Trophoblast cell (in vitro differentiated cells and primary cell): ENCODE measurements around the gene CNOT1.
"Not testable (repeated sequence)": the region's sequence is repeated elsewhere in the genome, so short reads cannot be mapped to it uniquely, and the experiment has no call there.

Experiments used
- DNase-seq, 2 donors: peaks; one replicate each; pipeline ENCODE4 v3.0.0-alpha.2; 2016
- H2AFZ ChIP-seq: 2 replicates; pipeline ENCODE4 v1.6.1; 2013; ENCODE audit warnings: low read length, moderate library complexity, mild to moderate bottlenecking; ENCODE audit not compliant: insufficient read depth, poor library complexity
- H2AK5ac ChIP-seq: 2 replicates; pipeline ENCODE4 v1.6.1; 2013; ENCODE audit warnings: mild to moderate bottlenecking, low read length
- H2BK120ac ChIP-seq: 2 replicates; pipeline ENCODE4 v1.6.1; 2013; ENCODE audit warnings: low read length, mild to moderate bottlenecking, moderate library complexity; ENCODE audit not compliant: insufficient read depth, poor library complexity
- H2BK12ac ChIP-seq: 2 replicates; pipeline ENCODE4 v1.6.1; 2013; ENCODE audit warnings: mild to moderate bottlenecking, low read length, moderate library complexity
- H2BK5ac ChIP-seq: 2 replicates; pipeline ENCODE4 v1.6.1; 2013; ENCODE audit warnings: low read length, low read depth, moderate library complexity, mild to moderate bottlenecking; ENCODE audit not compliant: poor library complexity
- H3K14ac ChIP-seq: 2 replicates; pipeline ENCODE4 v1.6.1; 2013; ENCODE audit warnings: mild to moderate bottlenecking, low read length
- H3K18ac ChIP-seq: 2 replicates; pipeline ENCODE4 v1.6.1; 2013; ENCODE audit warnings: mild to moderate bottlenecking, low read length
- H3K23ac ChIP-seq: 2 replicates; pipeline ENCODE4 v1.6.1; 2013; ENCODE audit warnings: low read length
- H3K27ac ChIP-seq: 2 replicates; pipeline ENCODE4 v1.5.1; 2013; ENCODE audit warnings: low read depth, mild to moderate bottlenecking, inconsistent platforms, low read length, moderate library complexity
- H3K27me3 ChIP-seq: 2 replicates; pipeline ENCODE4 v1.6.1; 2013; ENCODE audit warnings: inconsistent platforms, mild to moderate bottlenecking, low read length, moderate library complexity; ENCODE audit not compliant: insufficient read depth
- H3K36me3 ChIP-seq, 2 experiments: 1 replicate in 1 of 2; 2 replicates in 1 of 2; pipeline ENCODE4 v1.6.1; 2013; ENCODE audit warnings: low read length in 2 of 2, mild to moderate bottlenecking in 2 of 2, moderate library complexity in 1 of 2; ENCODE audit not compliant: insufficient read depth in 2 of 2, control insufficient read depth in 1 of 2
- H3K4ac ChIP-seq: 2 replicates; pipeline ENCODE4 v1.6.1; 2013; ENCODE audit warnings: low read depth, mild to moderate bottlenecking, low read length, moderate library complexity
- H3K4me1 ChIP-seq, 2 experiments: 1 replicate in 1 of 2; 2 replicates in 1 of 2; pipeline ENCODE4 v1.6.1; 2013; ENCODE audit warnings: low read length in 2 of 2, mild to moderate bottlenecking in 2 of 2, moderate library complexity in 1 of 2; ENCODE audit not compliant: insufficient read depth in 2 of 2, control insufficient read depth in 1 of 2
- H3K4me2 ChIP-seq: 2 replicates; pipeline ENCODE4 v1.6.1; 2013; ENCODE audit warnings: inconsistent platforms, mild to moderate bottlenecking, low read length, moderate library complexity
- H3K4me3 ChIP-seq: 2 replicates; pipeline ENCODE4 v1.5.1; 2013; ENCODE audit warnings: mild to moderate bottlenecking, low read depth, low read length, inconsistent platforms
- H3K79me1 ChIP-seq: one replicate; pipeline ENCODE4 v1.6.1; 2013; ENCODE audit warnings: low read length
- H3K79me2 ChIP-seq: 2 replicates; pipeline ENCODE4 v1.6.1; 2013; ENCODE audit warnings: low read length, mild to moderate bottlenecking; ENCODE audit not compliant: control insufficient read depth, insufficient read depth, poor library complexity
- H3K9ac ChIP-seq: 2 replicates; pipeline ENCODE4 v1.6.1; 2013; ENCODE audit warnings: mild to moderate bottlenecking, low read length
- H3K9me3 ChIP-seq: 2 replicates; pipeline ENCODE4 v1.6.1; 2013; ENCODE audit warnings: low read depth, mild to moderate bottlenecking, control low read depth, inconsistent platforms, low read length; ENCODE audit not compliant: insufficient read depth
- H4K12ac ChIP-seq: 2 replicates; pipeline ENCODE4 v1.6.1; 2013; ENCODE audit warnings: low read depth, mild to moderate bottlenecking, low read length, moderate library complexity
- H4K8ac ChIP-seq: 2 replicates; pipeline ENCODE4 v1.6.1; 2013; ENCODE audit warnings: low read depth, mild to moderate bottlenecking, low read length, moderate library complexity
- H4K91ac ChIP-seq: one replicate; pipeline ENCODE4 v1.6.1; 2013; ENCODE audit warnings: low read depth, mild to moderate bottlenecking, low read length, moderate library complexity
- WGBS: extraction: QIAGEN DNeasy Blood & Tissue Kit; methylation state at CpG from one replicate; pipeline ENCODE4 v1.1.7; 2013; ENCODE audit warnings: missing lambda C conversion rate; ENCODE audit not compliant: insufficient read length, insufficient coverage; ENCODE audit errors: extremely low coverage; 5-methylcytosine and 5-hydroxymethylcytosine counted together

CNOT1 gene

GRCh38 chr16:58670177-58670576, 40.6 kb upstream of the CNOT1 start:
- no peak overlapping the region for H4K12ac ChIP-seq
- no peak overlapping the region for H3K14ac ChIP-seq
- no peak overlapping the region for H3K23ac ChIP-seq
- H2BK5ac ChIP-seq, result no peak overlapping the region
- H3K79me1 ChIP-seq, result no peaks in the 10 kb centered on the region
- H3K27me3 ChIP-seq, result no peaks in the 10 kb centered on the region
- H4K91ac ChIP-seq, result no peak overlapping the region
- H3K4me1 ChIP-seq, result no peaks in the 10 kb centered on the region
- no peak for DNase-seq
- H3K4me3 ChIP-seq, result no peak overlapping the region
- no peak overlapping the region for H3K18ac ChIP-seq
- H3K79me2 ChIP-seq, result no peaks in the 10 kb centered on the region
- H2AFZ ChIP-seq, result no peak overlapping the region
- H3K27ac ChIP-seq, result no peak overlapping the region
- H2AK5ac ChIP-seq, result no peak overlapping the region
- no peak overlapping the region for H2BK12ac ChIP-seq
- H3K36me3 ChIP-seq, result peaks cover 41 to 53% of the 10 kb centered on the region in 2 experiments
- H4K8ac ChIP-seq, result no peak overlapping the region
- no peak overlapping the region for H2BK120ac ChIP-seq
- H3K9ac ChIP-seq, result no peak overlapping the region
- no peak overlapping the region for H3K4me2 ChIP-seq
- no peak overlapping the region for H3K4ac ChIP-seq
- peaks cover 2% of the 10 kb centered on the region for H3K9me3 ChIP-seq

GRCh38 chr16:58665200-58665599, 35.6 kb upstream of the CNOT1 start:
- Histone ChIP-seq H3K18ac (no peak overlapping the region), H3K4me1 (no peaks in the 10 kb centered on the region), H2BK5ac (no peak overlapping the region), H2BK120ac (no peak overlapping the region), H3K14ac (no peak overlapping the region), H3K27ac (no peak overlapping the region), H3K27me3 (no peaks in the 10 kb centered on the region), H4K91ac (no peak overlapping the region), H3K36me3 (peaks cover 12 to 23% of the 10 kb centered on the region in 2 experiments), H4K8ac (no peak overlapping the region), H3K4me2 (no peak overlapping the region), H2BK12ac (no peak overlapping the region), H4K12ac (no peak overlapping the region), H3K9ac (no peak overlapping the region), H3K23ac (no peak overlapping the region), H2AFZ (no peak overlapping the region), H3K9me3 (peaks cover 2% of the 10 kb centered on the region), H3K79me1 (no peaks in the 10 kb centered on the region), H3K79me2 (no peaks in the 10 kb centered on the region), H3K4ac (no peak overlapping the region), H2AK5ac (no peak overlapping the region), H3K4me3 (no peak overlapping the region)
- DNase-seq, result no peak
- WGBS, result no CpG with 5 or more reads among the region's 8 CpGs

DNA sequence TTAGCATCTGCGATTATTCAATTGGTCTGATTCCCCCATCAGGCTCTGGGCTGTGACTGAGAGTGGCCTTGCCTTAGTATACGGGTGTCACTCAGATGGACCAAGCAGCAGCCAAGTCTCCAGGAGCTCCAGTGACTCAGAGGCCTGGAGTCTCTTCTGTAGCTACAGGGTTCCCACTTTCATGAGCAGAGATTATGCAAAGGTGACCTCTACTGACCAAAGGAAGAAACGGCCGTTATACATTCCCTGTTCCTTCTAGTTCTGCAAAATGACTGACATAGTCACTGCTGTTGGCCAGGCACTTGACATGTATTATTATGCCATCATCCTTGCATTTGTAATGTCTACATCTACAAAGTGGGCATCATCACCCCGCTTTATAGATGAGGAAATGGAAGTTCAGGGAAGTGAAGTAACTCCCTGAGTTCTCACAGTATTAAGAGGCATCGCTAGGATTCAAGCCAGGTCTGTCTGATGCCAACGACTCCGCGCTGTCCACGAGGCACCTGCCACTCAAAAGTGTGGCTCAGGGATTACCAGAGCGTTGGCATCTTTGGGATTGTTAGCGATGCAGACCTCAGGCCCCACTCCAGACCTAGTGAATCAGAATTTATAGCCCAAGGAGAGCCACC, 31.7 kb upstream of the CNOT1 start:
- H3K27me3 ChIP-seq, result no peaks in the 10 kb centered on the region
- no peaks in the 10 kb centered on the region for H3K4me1 ChIP-seq
- no peak overlapping the region for H4K8ac ChIP-seq
- H3K4me2 ChIP-seq, result no peak overlapping the region
- no CpG with 5 or more reads among the region's 12 CpGs for WGBS
- H3K36me3 ChIP-seq, result peaks cover 0 to 3% of the 10 kb centered on the region in 2 experiments
- H3K79me2 ChIP-seq, result no peaks in the 10 kb centered on the region
- no peak overlapping the region for H2AFZ ChIP-seq
- no peak overlapping the region for H3K18ac ChIP-seq
- no peak overlapping the region for H3K9ac ChIP-seq
- H3K23ac ChIP-seq, result no peak overlapping the region
- no peak overlapping the region for H4K91ac ChIP-seq
- no peak overlapping the region for H3K4ac ChIP-seq
- H2BK5ac ChIP-seq, result no peak overlapping the region
- H4K12ac ChIP-seq, result no peak overlapping the region
- no peak overlapping the region for H3K27ac ChIP-seq
- no peak overlapping the region for H2BK120ac ChIP-seq
- H3K9me3 ChIP-seq, result peaks cover 2% of the 10 kb centered on the region
- no peak overlapping the region for H3K4me3 ChIP-seq
- no peak overlapping the region for H2AK5ac ChIP-seq
- no peak overlapping the region for H2BK12ac ChIP-seq
- peak; percentile 88 to 94 for DNase-seq
- H3K14ac ChIP-seq, result no peak overlapping the region
- H3K79me1 ChIP-seq, result no peaks in the 10 kb centered on the region

DNA sequence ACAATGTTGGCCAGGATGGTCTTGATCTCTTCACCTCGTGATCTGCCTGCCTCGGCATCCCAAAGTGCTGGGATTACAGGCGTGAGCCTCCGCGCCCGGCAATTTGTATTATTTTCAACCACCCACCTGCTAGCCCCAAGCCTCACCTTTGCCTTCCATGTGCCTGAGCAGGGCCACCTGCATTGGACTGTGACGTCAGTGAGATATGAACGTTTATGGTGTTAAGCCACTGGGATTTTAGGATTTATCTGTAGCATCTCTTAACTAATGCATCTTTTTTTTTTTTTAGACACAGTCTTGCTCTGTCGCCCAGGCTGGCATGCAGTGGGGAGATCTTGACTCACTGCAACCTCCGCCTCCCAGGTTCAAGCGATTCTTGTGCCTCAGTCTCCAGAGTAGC, 30.3 kb upstream of the CNOT1 start:
- H2BK120ac ChIP-seq, H3K4me3 ChIP-seq, H4K12ac ChIP-seq, H2AK5ac ChIP-seq, H3K4ac ChIP-seq, H2BK12ac ChIP-seq, H3K79me2 ChIP-seq, H2AFZ ChIP-seq, H4K91ac ChIP-seq, H3K14ac ChIP-seq, H3K18ac ChIP-seq, H3K9me3 ChIP-seq, H3K27me3 ChIP-seq, H2BK5ac ChIP-seq, H3K4me1 ChIP-seq, H3K79me1 ChIP-seq, H3K27ac ChIP-seq, H3K9ac ChIP-seq, H4K8ac ChIP-seq, H3K4me2 ChIP-seq, H3K23ac ChIP-seq, H3K36me3 ChIP-seq: not testable (repeated sequence)
- peak; percentile 57 to 91 for DNase-seq
- no CpG with 5 or more reads among the region's 11 CpGs for WGBS
